D721Med (cell line): Measurements from ENCODE around the gene SLC38A1.

ENCODE experiments used
- DNase-seq: peaks from one replicate; pipeline ENCODE4 v3.0.0; 2011; ENCODE audit warnings: low spot score; ENCODE audit not compliant: insufficient read length
- FAIRE-seq: peaks from 2 replicates; lab custom pipeline; 2011; peaks lifted over from hg19 to GRCh38; lab: Jason Lieb, UNC
- CTCF ChIP-seq: IDR thresholded peaks from 2 replicates; pipeline ENCODE4 v1.5.1; 2012; ENCODE audit warnings: mild to moderate bottlenecking, control low read depth; ENCODE audit not compliant: insufficient read depth; ENCODE audit errors: missing control alignments

Gene SLC38A1

GRCh38 chr12:46268583-46269428 lies at the start of gene SLC38A1:
Gene SLC38A1 (minus strand): TSS chr12:46269043. CDS start chr12:46239800, 29,243 bp downstream.
- no peak for TF ChIP-seq CTCF
- DNase-seq (no peak), FAIRE-seq (no peak)

- DNase-seq: no peak
- no peak for TF ChIP-seq CTCF
- no peak for FAIRE-seq
Measured at GRCh38 chr12:46318037-46318436, 49.2 kb upstream of the SLC38A1 start.

GRCh38 chr12:46304070-46304469 lies 35.2 kb upstream of the SLC38A1 start:
- DNase-seq (no peak), FAIRE-seq (no peak)
- TF ChIP-seq CTCF: no peak

- no peak for FAIRE-seq
Measured at GRCh38 chr12:46303039-46303666, 34.3 kb upstream of the SLC38A1 start.

GRCh38 chr12:46300910-46301309 lies 32.1 kb upstream of the SLC38A1 start:
- FAIRE-seq (no peak), DNase-seq (no peak)

More at GRCh38 chr12:46303039-46303666, 34.3 kb upstream of the SLC38A1 start:
- no peak for DNase-seq
- peak; percentile 41 for TF ChIP-seq CTCF

GRCh38 chr12:46299851-46300250 lies 31.0 kb upstream of the SLC38A1 start:
- TF ChIP-seq CTCF: no peak
- DNase-seq (no peak), FAIRE-seq (no peak)

More at GRCh38 chr12:46300910-46301309, 32.1 kb upstream of the SLC38A1 start:
- TF ChIP-seq CTCF: no peak
